Nephron progenitor cell (in vitro differentiated cells): ENCODE results near the gene STK10.
"Not testable (repeated sequence)": the region's sequence is repeated elsewhere in the genome, so short reads cannot be mapped to it uniquely, and the experiment has no call there.

Experiments used
- DNase-seq: peaks from one replicate; pipeline ENCODE4 v3.0.0; 2021
- H3K27ac Mint-ChIP-seq: 2 replicates; pipeline ENCODE4 v1.8.0; 2021; ENCODE audit warnings: mild to moderate bottlenecking, moderate library complexity, mixed read lengths
- H3K27me3 Mint-ChIP-seq: 2 replicates; pipeline ENCODE4 v1.8.0; 2021; ENCODE audit warnings: mild to moderate bottlenecking, low read depth, mixed read lengths; ENCODE audit not compliant: poor library complexity
- H3K36me3 Mint-ChIP-seq: 2 replicates; pipeline ENCODE4 v1.8.0; 2021; ENCODE audit warnings: low read depth, mixed read lengths
- H3K4me1 Mint-ChIP-seq: 2 replicates; pipeline ENCODE4 v1.8.0; 2021; ENCODE audit warnings: mixed read lengths
- H3K4me3 Mint-ChIP-seq: 2 replicates; pipeline ENCODE4 v1.8.0; 2021; ENCODE audit warnings: mild to moderate bottlenecking, moderate library complexity, mixed read lengths
- H3K9me3 Mint-ChIP-seq: 2 replicates; pipeline ENCODE4 v1.8.0; 2021; ENCODE audit warnings: mild to moderate bottlenecking, moderate library complexity, mixed read lengths
- TF ChIP-seq, protein P1 (sequence below): fragments of 200-600 bp; sonication (generic); IDR thresholded peaks from 2 replicates; pipeline ENCODE4 v1.5.0; 2021; ENCODE audit warnings: antibody characterized with exemption

Gene STK10

GRCh38 chr5:172042183-172042582 is 145.8 kb downstream of the STK10 start:
- TF ChIP-seq, protein P1, sequence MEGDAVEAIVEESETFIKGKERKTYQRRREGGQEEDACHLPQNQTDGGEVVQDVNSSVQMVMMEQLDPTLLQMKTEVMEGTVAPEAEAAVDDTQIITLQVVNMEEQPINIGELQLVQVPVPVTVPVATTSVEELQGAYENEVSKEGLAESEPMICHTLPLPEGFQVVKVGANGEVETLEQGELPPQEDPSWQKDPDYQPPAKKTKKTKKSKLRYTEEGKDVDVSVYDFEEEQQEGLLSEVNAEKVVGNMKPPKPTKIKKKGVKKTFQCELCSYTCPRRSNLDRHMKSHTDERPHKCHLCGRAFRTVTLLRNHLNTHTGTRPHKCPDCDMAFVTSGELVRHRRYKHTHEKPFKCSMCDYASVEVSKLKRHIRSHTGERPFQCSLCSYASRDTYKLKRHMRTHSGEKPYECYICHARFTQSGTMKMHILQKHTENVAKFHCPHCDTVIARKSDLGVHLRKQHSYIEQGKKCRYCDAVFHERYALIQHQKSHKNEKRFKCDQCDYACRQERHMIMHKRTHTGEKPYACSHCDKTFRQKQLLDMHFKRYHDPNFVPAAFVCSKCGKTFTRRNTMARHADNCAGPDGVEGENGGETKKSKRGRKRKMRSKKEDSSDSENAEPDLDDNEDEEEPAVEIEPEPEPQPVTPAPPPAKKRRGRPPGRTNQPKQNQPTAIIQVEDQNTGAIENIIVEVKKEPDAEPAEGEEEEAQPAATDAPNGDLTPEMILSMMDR, result no peak
- Mint-ChIP-seq H3K4me1 (peaks cover 19% of the 10 kb centered on the region), H3K36me3 (peaks cover 4% of the 10 kb centered on the region), H3K4me3 (no peak overlapping the region), H3K27me3 (peaks cover 3% of the 10 kb centered on the region), H3K27ac (no peak overlapping the region), H3K9me3 (peaks cover 8% of the 10 kb centered on the region)
- DNase-seq, result no peak

DNA sequence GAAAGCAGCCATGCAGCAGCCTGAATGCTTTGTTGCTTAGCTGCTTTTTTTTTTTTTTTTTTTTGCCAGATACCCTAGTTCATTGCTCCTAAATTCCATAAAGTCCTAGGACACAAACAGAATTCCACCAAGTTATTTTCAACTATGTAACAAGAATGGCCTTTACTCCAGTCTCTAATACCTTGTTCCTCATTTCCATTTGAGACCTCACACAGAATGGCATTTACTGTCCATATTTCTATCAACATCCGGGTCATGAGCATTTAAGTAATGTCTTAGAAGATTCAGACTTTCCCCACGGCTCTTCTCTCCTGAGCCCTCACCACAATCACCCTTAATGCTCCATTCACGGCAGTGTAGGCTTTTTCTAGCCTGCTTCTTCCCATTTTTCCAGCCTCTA is 149.9 kb downstream of the STK10 start:
- peaks cover 3% of the 10 kb centered on the region for H3K27me3 Mint-ChIP-seq
- TF ChIP-seq, protein P1, result no peak
- no peak for DNase-seq
- no peak overlapping the region for H3K27ac Mint-ChIP-seq
- H3K36me3 Mint-ChIP-seq, result no peaks in the 10 kb centered on the region
- H3K4me3 Mint-ChIP-seq, result no peak overlapping the region
- H3K9me3 Mint-ChIP-seq, result peaks cover 15% of the 10 kb centered on the region
- peaks cover 16% of the 10 kb centered on the region for H3K4me1 Mint-ChIP-seq

DNA sequence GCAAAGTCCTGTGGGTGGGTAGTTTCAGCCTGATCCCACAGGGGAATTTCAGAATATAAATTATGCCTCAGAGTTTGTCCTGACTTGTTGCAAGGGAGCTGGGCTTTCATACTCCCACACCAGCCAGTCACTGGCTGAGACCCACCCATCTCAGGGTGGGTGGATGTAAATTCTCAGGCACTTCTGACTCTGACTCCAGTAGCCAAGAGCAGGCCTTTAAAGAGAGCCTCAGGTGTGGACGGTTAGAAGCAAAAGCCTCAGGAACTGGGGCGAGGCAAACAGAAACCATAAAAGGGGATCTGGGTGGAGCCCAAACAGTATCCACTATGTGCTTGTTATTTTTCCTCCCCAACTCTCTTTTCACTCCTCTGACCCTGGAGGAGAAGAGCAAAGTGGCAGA is 153.0 kb downstream of the STK10 start:
- Mint-ChIP-seq H3K9me3 (peaks cover 45% of the 10 kb centered on the region), H3K4me1 (peaks cover 14% of the 10 kb centered on the region), H3K27ac (no peak overlapping the region), H3K36me3 (peaks cover 19% of the 10 kb centered on the region), H3K4me3 (no peak overlapping the region), H3K27me3 (peaks cover 3% of the 10 kb centered on the region)
- TF ChIP-seq, protein P1, result no peak
- no peak for DNase-seq

DNA sequence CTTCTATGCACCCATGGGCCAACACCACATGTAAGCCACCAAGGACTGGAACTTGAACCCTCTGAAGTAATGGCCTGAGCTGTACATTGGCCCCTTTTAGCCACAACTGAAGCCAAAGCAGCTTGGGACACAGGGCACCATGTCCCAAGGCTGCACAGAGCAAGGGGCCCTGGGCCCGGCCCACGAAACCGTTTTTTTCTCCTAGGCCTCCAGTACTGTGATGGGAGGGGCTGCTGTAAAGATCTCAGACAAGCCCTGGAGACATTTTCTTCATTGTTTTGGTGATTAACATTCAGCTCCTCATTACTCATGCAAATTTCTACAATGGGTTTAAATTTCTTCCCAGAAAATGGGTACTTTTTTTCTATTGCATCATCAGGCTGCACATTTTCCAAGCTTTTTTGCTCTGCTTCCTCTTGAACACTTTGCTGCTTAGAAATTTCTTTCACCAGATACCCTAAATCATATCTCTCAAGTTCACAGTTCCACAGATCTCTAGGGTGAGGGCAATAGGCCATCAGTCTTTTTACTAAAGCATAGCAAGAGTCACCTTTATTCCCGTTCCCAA is 156.0 kb downstream of the STK10 start:
- peaks cover 42% of the 10 kb centered on the region for H3K9me3 Mint-ChIP-seq
- peaks cover 29% of the 10 kb centered on the region for H3K4me1 Mint-ChIP-seq
- TF ChIP-seq, protein P1, result no peak
- H3K27ac Mint-ChIP-seq, result no peak overlapping the region
- no peaks in the 10 kb centered on the region for H3K27me3 Mint-ChIP-seq
- no peak for DNase-seq
- H3K4me3 Mint-ChIP-seq, result no peak overlapping the region
- H3K36me3 Mint-ChIP-seq, result peaks cover 19% of the 10 kb centered on the region

GRCh38 chr5:172029876-172030275 is 158.1 kb downstream of the STK10 start:
- H3K27me3 Mint-ChIP-seq, result peaks cover 4% of the 10 kb centered on the region
- H3K9me3 Mint-ChIP-seq, result peaks cover 39% of the 10 kb centered on the region
- TF ChIP-seq, protein P1, result no peak
- H3K36me3 Mint-ChIP-seq, result peaks cover 19% of the 10 kb centered on the region
- no peak overlapping the region for H3K27ac Mint-ChIP-seq
- H3K4me3 Mint-ChIP-seq, result no peak overlapping the region
- DNase-seq, result no peak
- peaks cover 23% of the 10 kb centered on the region for H3K4me1 Mint-ChIP-seq

- Mint-ChIP-seq H3K4me3 (no peak overlapping the region), H3K36me3 (peaks cover 19% of the 10 kb centered on the region), H3K9me3 (peaks cover 38% of the 10 kb centered on the region), H3K27ac (peak overlapping the region; percentile 62), H3K27me3 (peaks cover 7% of the 10 kb centered on the region), H3K4me1 (peaks cover 19% of the 10 kb centered on the region)
- TF ChIP-seq, protein P1, result no peak
- DNase-seq, result no peak
Measured at GRCh38 chr5:172028167-172028566, 159.9 kb downstream of the STK10 start.

- H3K9me3 Mint-ChIP-seq, H3K4me1 Mint-ChIP-seq, H3K4me3 Mint-ChIP-seq, H3K36me3 Mint-ChIP-seq, H3K27ac Mint-ChIP-seq, DNase-seq, H3K27me3 Mint-ChIP-seq: not testable (repeated sequence)
Measured at GRCh38 chr5:172020110-172020786, 167.8 kb downstream of the STK10 start.
